IMR-90 (cell line): ENCODE measurements around the gene MAML2. TPM values are rescaled to one million over a fixed set of nuclear protein-coding genes. Genes with fewer than 3 reads are reported as not detected.

Source experiments
- ATAC-seq: fragments of 200-7000 bp; cut with Tn5 transposase; 2 replicates; pipeline ENCODE4 v1.9.1; 2020; ENCODE audit warnings: low read depth, mild to moderate bottlenecking, moderate library complexity
- BruUV-seq: library from RNA; stranded (reverse); fragments of 400-500 nt; replicated peaks from 2 replicates; lab custom pipeline; 2021; lab: Mats Ljungman, UMichigan
- CTCF ChIA-PET: fragments of 300-600 bp; formaldehyde crosslinking; extraction: SDS; loops from one replicate; lab custom pipeline; 2021; ENCODE audit warnings: antibody characterized with exemption; lab: Yijun Ruan, JAX
- POLR2A ChIA-PET: fragments of 300-600 bp; sonication (Branson Sonifier 250); formaldehyde crosslinking; loops from one replicate; lab custom pipeline; 2022; ENCODE audit warnings: antibody characterized with exemption; ENCODE audit not compliant: unreplicated experiment; lab: Charles Lee
- DNase-seq: peaks from one replicate; pipeline ENCODE4 v3.0.0; 2013
- H2AFZ ChIP-seq: replicated peaks from 2 replicates; pipeline ENCODE3; 2013; ENCODE audit warnings: low read length, mild to moderate bottlenecking; ENCODE audit not compliant: poor library complexity
- H2AK5ac ChIP-seq: 2 replicates; pipeline ENCODE4 v1.6.1; 2013; ENCODE audit warnings: low read depth, low read length, inconsistent platforms
- H2AK9ac ChIP-seq: replicated peaks from 2 replicates; pipeline ENCODE3; 2013; ENCODE audit warnings: mild to moderate bottlenecking, low read depth, low read length, moderate library complexity; ENCODE audit not compliant: poor library complexity
- H2BK120ac ChIP-seq: 2 replicates; pipeline ENCODE4 v1.6.1; 2013; ENCODE audit warnings: low read depth, low read length, inconsistent platforms
- H2BK15ac ChIP-seq: 3 replicates; pipeline ENCODE4 v1.6.1; 2013; ENCODE audit warnings: low read depth, low read length, inconsistent platforms
- H2BK20ac ChIP-seq: 2 replicates; pipeline ENCODE4 v1.6.1; 2013; ENCODE audit warnings: low read depth, mild to moderate bottlenecking, inconsistent platforms, low read length, moderate library complexity
- H2BK5ac ChIP-seq: 2 replicates; pipeline ENCODE4 v1.6.1; 2013; ENCODE audit warnings: mild to moderate bottlenecking, low read depth, low read length, inconsistent platforms; ENCODE audit not compliant: poor library complexity, severe bottlenecking
- H3K14ac ChIP-seq: replicated peaks from 2 replicates; pipeline ENCODE4 v1.6.1; 2013; ENCODE audit warnings: low read depth, low read length, inconsistent platforms
- H3K18ac ChIP-seq: 2 replicates; pipeline ENCODE4 v1.6.1; 2013; ENCODE audit warnings: low read depth, low read length, control low read depth
- H3K23ac ChIP-seq: 2 replicates; pipeline ENCODE4 v1.6.1; 2013; ENCODE audit warnings: low read depth, low read length, inconsistent platforms
- H3K27ac ChIP-seq: 2 replicates; pipeline ENCODE4 v1.5.1; 2013; ENCODE audit warnings: mild to moderate bottlenecking, control low read depth, low read length; ENCODE audit not compliant: insufficient read depth
- H3K27me3 ChIP-seq: 2 replicates; pipeline ENCODE4 v1.6.1; 2013; ENCODE audit warnings: low read length; ENCODE audit not compliant: control insufficient read depth, insufficient read depth
- H3K36me3 ChIP-seq: 2 replicates; pipeline ENCODE4 v1.6.1; 2013; ENCODE audit warnings: low read length, mixed read lengths; ENCODE audit not compliant: control insufficient read depth, insufficient read depth
- H3K4ac ChIP-seq: 2 replicates; pipeline ENCODE4 v1.6.1; 2013; ENCODE audit warnings: low read depth, low read length, inconsistent platforms
- H3K4me1 ChIP-seq: 2 replicates; pipeline ENCODE4 v1.6.1; 2013; ENCODE audit warnings: low read length, mixed read lengths; ENCODE audit not compliant: control insufficient read depth, insufficient read depth
- H3K4me2 ChIP-seq: 2 replicates; pipeline ENCODE4 v1.6.1; 2013; ENCODE audit warnings: low read depth, mild to moderate bottlenecking, control low read depth, low read length, moderate library complexity
- H3K4me3 ChIP-seq: 2 replicates; pipeline ENCODE4 v1.5.1; 2013; ENCODE audit warnings: low read depth, mild to moderate bottlenecking, control low read depth, low read length, moderate library complexity; ENCODE audit not compliant: insufficient read depth
- H3K56ac ChIP-seq: 2 replicates; pipeline ENCODE4 v1.6.1; 2013; ENCODE audit warnings: low read length, inconsistent platforms; ENCODE audit not compliant: insufficient read depth; ENCODE audit errors: extremely low read depth
- H3K79me1 ChIP-seq, 2 experiments: 2 replicates each; pipeline ENCODE4 v1.6.1; 2013; ENCODE audit warnings: low read length in 2 of 2, inconsistent platforms in 1 of 2, low read depth in 1 of 2
- H3K9ac ChIP-seq: 2 replicates; pipeline ENCODE4 v1.6.1; 2013; ENCODE audit warnings: low read depth, low read length, control low read depth
- H3K9me1 ChIP-seq: 2 replicates; pipeline ENCODE4 v1.6.1; 2013; ENCODE audit warnings: low read length, inconsistent platforms; ENCODE audit not compliant: insufficient read depth
- H3K9me3 ChIP-seq: 2 replicates; pipeline ENCODE4 v1.6.1; 2013; ENCODE audit warnings: low read length; ENCODE audit not compliant: control insufficient read depth, insufficient read depth
- H4K20me1 ChIP-seq: 2 replicates; pipeline ENCODE4 v1.6.1; 2013; ENCODE audit warnings: low read length, inconsistent platforms; ENCODE audit not compliant: insufficient read depth
- H4K5ac ChIP-seq: 2 replicates; pipeline ENCODE4 v1.6.1; 2013; ENCODE audit warnings: mild to moderate bottlenecking, low read depth, low read length, control low read depth
- H4K8ac ChIP-seq, 2 experiments: 2 replicates each; pipeline ENCODE4 v1.6.1; 2013; ENCODE audit warnings: low read depth in 2 of 2, low read length in 2 of 2, control low read depth in 1 of 2, inconsistent platforms in 1 of 2
- H4K91ac ChIP-seq: 2 replicates; pipeline ENCODE4 v1.6.1; 2013; ENCODE audit warnings: low read depth, low read length, inconsistent platforms; ENCODE audit not compliant: insufficient read depth
- CHD1 ChIP-seq: IDR thresholded peaks from 2 replicates; pipeline ENCODE4 v1.6.1; 2012; ENCODE audit warnings: low read depth, low read length, improper control_type of control experiment
- CTCF ChIP-seq: conservative IDR thresholded peaks from 2 replicates; pipeline ENCODE4 v1.5.1; 2012; ENCODE audit warnings: mild to moderate bottlenecking, low read depth, low read length, improper control_type of control experiment
- FOS ChIP-seq: fragments of 150-350 bp; IDR thresholded peaks from 2 replicates; pipeline ENCODE4 v1.6.1; 2016; ENCODE audit warnings: low read depth, low read length
- MAFK ChIP-seq: IDR thresholded peaks from 2 replicates; pipeline ENCODE4 v1.6.1; 2012; ENCODE audit warnings: low read depth, low read length, improper control_type of control experiment
- MAZ ChIP-seq: IDR thresholded peaks from 2 replicates; pipeline ENCODE4 v1.6.1; 2012; ENCODE audit warnings: low read depth, mild to moderate bottlenecking, low read length, improper control_type of control experiment, moderate library complexity, borderline replicate concordance
- MXI1 ChIP-seq: IDR thresholded peaks from 2 replicates; pipeline ENCODE4 v1.6.1; 2012; ENCODE audit warnings: low read depth, mild to moderate bottlenecking, low read length, moderate library complexity, borderline replicate concordance
- NFE2L2 ChIP-seq: fragments of 150-350 bp; IDR thresholded peaks from 2 replicates; pipeline ENCODE4 v1.6.1; 2016; ENCODE audit warnings: low read depth, mild to moderate bottlenecking, low read length
- RCOR1 ChIP-seq: IDR thresholded peaks from 2 replicates; pipeline ENCODE4 v1.6.1; 2012; ENCODE audit warnings: mild to moderate bottlenecking, low read length, improper control_type of control experiment; ENCODE audit not compliant: insufficient replicate concordance
- SMC3 ChIP-seq: fragments of 150-350 bp; IDR thresholded peaks from 2 replicates; pipeline ENCODE4 v1.6.1; 2016; ENCODE audit warnings: low read depth, mild to moderate bottlenecking, antibody characterized with exemption, low read length, moderate library complexity
- WGBS, 2 experiments: methylation state at CpG; one replicate each; pipeline versions ENCODE4 v1.1.5 to v1.1.7; 2013; ENCODE audit warnings: missing lambda C conversion rate in 2 of 2; ENCODE audit not compliant: insufficient read length in 1 of 2; ENCODE audit errors: extremely low coverage in 2 of 2; 5-methylcytosine and 5-hydroxymethylcytosine counted together
- dilution Hi-C: fragments of 300-500 bp; cut with HindIII; formaldehyde crosslinking; loops from one replicate; pipeline ENCODE4 v1.14.3; 2018; ENCODE audit warnings: low sequenced_read_pairs; ENCODE audit not compliant: unreplicated experiment
- in situ Hi-C: fragments of 300-500 bp; cut with MboI; formaldehyde crosslinking; loops from 3 replicates; pipeline ENCODE4 v1.14.3; 2019; ENCODE audit warnings: low sequenced_read_pairs, inconsistent platforms, mixed read lengths
- intact Hi-C: fragments of 100-400 bp; cut with micrococcal nuclease; formaldehyde crosslinking; loops from 2 replicates; pipeline ENCODE4 v1.10.0; 2022
- polyA plus RNA-seq, 3 experiments: library from polyadenylated mRNA; depleted of rRNA; stranded (reverse); fragments of >200 nt; gene quantifications; 2 replicates each; pipeline ENCODE4 v1.2.3, GENCODE V29; 2012; ENCODE audit warnings: low replicate concordance in 1 of 3
- total RNA-seq: library from RNA; depleted of rRNA; stranded (reverse); fragments of >200 nt; gene quantifications from 2 replicates; pipeline ENCODE4 v1.2.3, GENCODE V29; 2012

Gene MAML2
- total and polyA plus RNA-seq, 2 of the 4 experiments (the other 2 are of a cell fraction), result 15.0 to 19.5 TPM

DNA sequence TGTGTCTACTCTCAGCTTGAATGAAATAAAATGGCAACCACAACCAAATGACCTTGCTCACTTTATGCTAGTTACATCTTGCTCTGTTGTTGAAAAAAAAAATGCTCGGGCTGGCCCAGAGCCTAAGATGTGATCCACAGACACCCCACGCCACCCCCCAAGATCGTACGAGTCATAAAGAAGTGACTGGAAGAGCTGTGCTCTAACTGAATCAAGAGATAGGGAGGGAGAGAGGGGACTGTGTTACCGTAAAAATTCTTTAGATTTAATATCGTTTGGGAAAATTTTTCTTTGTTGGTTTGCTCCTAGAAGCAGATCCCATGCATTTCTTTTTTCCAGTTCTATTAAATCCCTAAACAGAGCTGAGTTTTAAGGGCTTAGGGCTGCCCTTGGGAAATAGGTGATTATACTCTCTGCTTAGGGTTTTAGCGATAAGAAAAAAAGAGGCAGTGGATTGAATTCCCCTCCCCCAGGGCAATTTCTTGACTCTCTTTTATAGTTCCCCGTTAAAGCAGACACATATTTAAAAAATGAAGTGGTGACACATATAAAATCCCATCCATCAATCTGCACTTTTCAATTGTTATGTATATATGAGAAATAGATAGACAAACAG, 14.5 kb downstream of the MAML2 start:
- TF ChIP-seq FOS, result no peak
- no peak for TF ChIP-seq CTCF
- no peak for TF ChIP-seq RCOR1
- TF ChIP-seq NFE2L2, result no peak
- TF ChIP-seq MAZ, result no peak
- no peak for TF ChIP-seq SMC3
- no peak for TF ChIP-seq MXI1
- TF ChIP-seq CHD1, result no peak
- no peak for TF ChIP-seq MAFK
- no peak overlapping the region for H3K4me3 ChIP-seq

More for the DNA sequence above, 14.5 kb downstream of the MAML2 start:
- Histone ChIP-seq H4K91ac (peak overlapping the region; percentile 43; the same call in 1 of the 2 replicates), H3K56ac (peak overlapping the region; percentile 50; the same call in 1 of the 2 replicates), H4K8ac (peak overlapping the region; percentile 43 to 68; a peak in 3 of 4 replicates), H3K9me3 (no peaks in the 10 kb centered on the region), H3K4me2 (peak overlapping the region; percentile 85), H3K9me1 (peaks cover 24% of the 10 kb centered on the region), H2BK20ac (no peak overlapping the region), H2BK120ac (peak overlapping the region; percentile 49), H3K27ac (peak overlapping the region; percentile 58; the same call in 1 of the 2 replicates), H2BK5ac (peak overlapping the region; percentile 85), H3K9ac (peak overlapping the region; percentile 46; the same call in 1 of the 2 replicates), H3K4ac (peak overlapping the region; percentile 48; the same call in 1 of the 2 replicates), H3K14ac (peak overlapping the region; percentile 49; the same call in 1 of the 2 replicates), H3K79me1 (peaks cover 26 to 73% of the 10 kb centered on the region in 2 experiments; a peak in 3 of 4 replicates), H3K23ac (peak overlapping the region; percentile 69; the same call in 1 of the 2 replicates), H2AK9ac (no peak overlapping the region), H2BK15ac (peak overlapping the region; percentile 24; the same call in 1 of the 3 replicates), H2AFZ (no peak overlapping the region), H3K36me3 (no peaks in the 10 kb centered on the region; the same call in none of the 2 replicates), H3K18ac (peak overlapping the region; percentile 66), H3K4me1 (peaks cover 43% of the 10 kb centered on the region), H2AK5ac (peak overlapping the region; percentile 18; the same call in 1 of the 2 replicates), H4K20me1 (no peaks in the 10 kb centered on the region), H3K27me3 (no peaks in the 10 kb centered on the region), H4K5ac (peak overlapping the region; percentile 49)
- no CpG with 5 or more reads among the region's 8 CpGs for WGBS, 2 experiments
- BruUV-seq, result no TSS peak
- in situ Hi-C loops, result no loop called here
- ATAC-seq (no peak; the same call in 1 of the 2 replicates), DNase-seq (peak; percentile 59)
- CTCF ChIA-PET, result no interaction called here
- dilution Hi-C loops, result no loop called here
- POLR2A ChIA-PET, result no interaction called here
- intact Hi-C loops, result no loop called here
